ENCODE data around the gene GLB1L2.

Gene GLB1L2

DNA sequence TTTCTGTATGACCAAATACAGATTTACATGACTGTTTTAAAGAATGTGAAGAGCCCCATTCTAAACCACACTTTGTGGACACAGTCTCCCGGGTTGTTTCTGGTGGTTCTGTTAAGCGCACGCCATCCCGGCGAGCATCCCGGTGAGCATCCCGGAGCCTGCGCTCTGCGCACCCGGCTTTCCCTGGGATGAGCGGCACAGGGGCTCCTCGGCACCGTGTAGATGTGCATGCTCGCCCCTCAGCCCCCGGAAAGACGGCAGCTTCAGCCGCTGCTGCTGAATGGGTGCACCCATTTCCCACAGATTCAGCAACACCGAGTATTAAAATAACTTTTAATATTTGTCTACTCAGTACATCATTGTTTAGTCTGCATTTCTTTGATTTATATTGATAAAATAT, 36.0 kb downstream of the GLB1L2 start:
- DNase-seq (ENCODE audit: low read depth) = no peak

GRCh38 chr11:134369656-134370525, 38.1 kb downstream of the GLB1L2 start:
- no peak for DNase-seq (ENCODE audit: low read depth)

- DNase-seq (ENCODE audit: low read depth) = no peak
Measured at GRCh38 chr11:134370526-134371435, 39.0 kb downstream of the GLB1L2 start.

GRCh38 chr11:134371436-134372185, 39.8 kb downstream of the GLB1L2 start:
- no peak for DNase-seq (ENCODE audit: low read depth)

GRCh38 chr11:134372536-134372935, 40.7 kb downstream of the GLB1L2 start:
- no peak for DNase-seq (ENCODE audit: low read depth)

- DNase-seq (ENCODE audit: low read depth) = no peak
Measured at GRCh38 chr11:134372961-134373360, 41.2 kb downstream of the GLB1L2 start.

DNA sequence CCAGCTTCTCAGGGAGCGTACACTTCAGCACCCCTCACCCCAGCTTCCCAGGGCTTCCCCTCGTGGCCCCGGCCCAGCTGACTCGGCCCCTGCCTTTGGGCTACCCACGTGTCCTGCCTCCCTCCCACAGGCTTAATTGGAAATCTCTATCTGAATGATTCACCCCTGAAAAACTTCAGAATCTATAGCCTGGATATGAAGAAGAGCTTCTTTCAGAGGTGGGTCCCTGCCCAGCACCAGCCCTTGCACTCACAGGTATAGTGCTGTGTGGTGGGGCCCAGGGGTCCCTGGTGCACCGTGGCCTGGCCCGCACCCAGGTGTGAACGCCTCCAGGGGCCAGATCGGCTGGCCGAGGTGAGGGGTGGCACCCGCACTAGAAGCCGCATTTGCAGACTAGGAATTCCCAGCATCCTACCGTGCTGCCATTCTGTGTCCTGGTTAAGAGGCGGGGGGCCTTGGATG, 41.8 kb downstream of the GLB1L2 start:
- DNase-seq (ENCODE audit: low read depth) = no peak

DNA sequence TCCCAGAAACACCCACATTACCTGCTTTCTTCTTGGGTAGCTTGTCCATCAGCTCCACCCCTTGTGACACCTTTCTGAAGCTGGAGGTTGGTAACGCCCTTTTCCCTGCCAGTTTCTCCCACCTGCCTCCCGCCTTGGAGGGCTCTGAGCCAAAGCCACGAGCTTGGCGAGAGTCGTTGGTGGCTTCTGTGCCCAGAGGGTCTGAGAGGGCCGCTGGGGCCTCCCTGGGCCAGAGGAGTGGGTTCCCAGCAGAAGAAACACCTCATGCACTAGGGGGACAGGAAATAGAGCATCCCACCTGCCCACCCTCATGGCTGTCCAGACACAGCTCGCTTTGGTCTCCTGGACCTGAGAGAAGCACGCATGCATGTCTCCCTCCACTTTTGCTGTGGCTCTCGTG, 42.4 kb downstream of the GLB1L2 start:
- no peak for DNase-seq (ENCODE audit: low read depth)

- DNase-seq (ENCODE audit: low read depth) = no peak
Measured at GRCh38 chr11:134374891-134375550, 43.2 kb downstream of the GLB1L2 start.

DNA sequence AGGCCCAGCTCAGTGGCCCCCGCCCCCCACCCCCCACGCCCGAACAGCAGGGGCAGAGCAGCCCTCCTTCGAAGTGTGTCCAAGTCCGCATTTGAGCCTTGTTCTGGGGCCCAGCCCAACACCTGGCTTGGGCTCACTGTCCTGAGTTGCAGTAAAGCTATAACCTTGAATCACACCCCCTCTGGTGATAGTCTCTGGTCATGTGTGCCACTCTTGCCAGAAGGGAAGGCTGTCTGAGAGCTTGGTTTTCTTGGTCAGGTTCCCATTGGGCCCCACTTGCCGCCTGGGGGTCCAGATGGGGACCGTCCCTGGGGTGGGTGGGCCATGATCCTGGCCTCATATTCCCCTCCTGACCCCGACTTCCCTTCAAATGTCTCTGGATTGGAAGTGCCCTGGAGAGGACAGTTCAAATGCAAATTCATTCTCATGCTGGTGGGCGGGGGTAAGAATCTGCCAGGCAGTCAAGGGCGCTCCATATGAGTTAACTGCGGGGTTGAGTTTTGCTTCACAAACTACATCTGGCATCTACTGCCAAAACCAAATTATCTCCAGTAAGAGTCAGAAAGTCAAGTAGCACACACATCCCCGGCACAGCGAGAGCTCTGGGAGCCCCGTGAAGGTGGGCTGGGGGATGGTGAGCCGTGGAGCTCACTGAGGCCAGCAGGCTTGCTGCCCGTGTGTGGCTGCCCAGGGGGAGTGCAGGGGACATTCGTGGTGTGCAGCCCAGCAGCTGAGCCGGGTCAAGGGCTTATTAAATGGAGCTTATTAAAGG, 44.5 kb downstream of the GLB1L2 start:
- no peak for DNase-seq (ENCODE audit: low read depth)

GRCh38 chr11:134377876-134378275, 46.1 kb downstream of the GLB1L2 start:
- DNase-seq (ENCODE audit: low read depth) = no peak

GRCh38 chr11:134379241-134379640, 47.5 kb downstream of the GLB1L2 start:
- DNase-seq (ENCODE audit: low read depth) = no peak

DNA sequence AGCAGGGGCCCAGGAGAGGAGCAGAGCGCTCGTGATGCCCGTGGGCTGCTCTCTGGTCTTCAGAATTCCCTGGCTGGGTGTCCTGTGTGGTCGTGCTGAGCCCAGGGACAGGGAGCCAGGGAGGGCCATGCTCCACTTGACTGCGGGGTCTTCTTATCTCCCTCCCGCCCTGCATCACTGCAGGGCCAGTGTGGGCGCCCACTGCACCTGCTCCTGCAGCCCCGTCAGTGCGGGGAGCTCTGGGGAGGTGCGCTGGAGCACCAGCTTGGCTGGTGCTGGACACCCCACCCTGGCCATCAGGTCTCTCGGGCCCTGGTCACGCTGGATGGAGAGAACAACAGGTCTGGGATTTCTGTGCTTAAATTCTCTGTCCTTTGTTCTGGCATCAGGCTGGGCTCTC, 48.4 kb downstream of the GLB1L2 start:
- no peak for DNase-seq (ENCODE audit: low read depth)

DNA sequence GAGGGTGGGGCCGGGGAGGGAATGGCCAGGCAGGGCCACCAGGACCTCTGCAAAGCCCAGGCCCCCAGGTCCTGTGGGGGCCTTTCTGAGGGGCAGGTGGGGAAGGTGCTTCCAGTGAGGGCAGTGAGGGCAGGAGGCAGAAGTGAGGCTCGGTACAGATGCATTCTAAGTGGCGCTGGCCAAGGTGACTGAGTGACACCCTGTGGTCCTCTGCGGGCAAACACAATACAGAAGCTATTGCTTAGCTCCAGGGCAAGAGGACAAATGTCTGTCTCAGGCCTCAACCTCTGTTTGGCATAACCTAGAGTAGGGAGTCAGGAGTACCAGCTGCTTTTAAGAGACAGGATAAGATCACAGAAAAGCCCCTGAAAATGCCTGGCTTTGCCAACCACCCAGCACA, 49.0 kb downstream of the GLB1L2 start:
- no peak for DNase-seq (ENCODE audit: low read depth)

- DNase-seq (ENCODE audit: low read depth) = no peak
Measured at GRCh38 chr11:134382257-134382656, 50.5 kb downstream of the GLB1L2 start.

DNA sequence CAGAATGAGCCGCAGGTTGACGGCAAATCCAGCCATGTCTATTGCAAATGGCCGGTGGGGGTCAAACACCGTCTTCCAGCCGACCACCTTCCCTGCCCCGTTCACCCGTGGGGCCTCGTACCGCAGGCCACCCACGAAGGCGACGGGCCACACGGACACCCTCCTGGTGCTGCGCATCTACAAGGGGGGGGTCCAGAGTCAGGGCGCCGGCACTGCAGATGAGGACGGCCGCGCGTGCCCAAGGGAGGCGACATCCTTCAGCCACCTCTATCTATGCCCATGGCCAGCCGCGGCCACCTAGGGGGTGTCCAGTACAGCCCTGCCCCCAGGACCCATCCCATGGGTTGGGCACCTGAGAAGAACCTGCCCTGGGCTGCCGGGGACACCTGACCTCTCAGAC, 51.0 kb downstream of the GLB1L2 start:
- DNase-seq (ENCODE audit: low read depth) = no peak

GRCh38 chr11:134383576-134384221, 51.9 kb downstream of the GLB1L2 start:
- DNase-seq (ENCODE audit: low read depth) = no peak

DNA sequence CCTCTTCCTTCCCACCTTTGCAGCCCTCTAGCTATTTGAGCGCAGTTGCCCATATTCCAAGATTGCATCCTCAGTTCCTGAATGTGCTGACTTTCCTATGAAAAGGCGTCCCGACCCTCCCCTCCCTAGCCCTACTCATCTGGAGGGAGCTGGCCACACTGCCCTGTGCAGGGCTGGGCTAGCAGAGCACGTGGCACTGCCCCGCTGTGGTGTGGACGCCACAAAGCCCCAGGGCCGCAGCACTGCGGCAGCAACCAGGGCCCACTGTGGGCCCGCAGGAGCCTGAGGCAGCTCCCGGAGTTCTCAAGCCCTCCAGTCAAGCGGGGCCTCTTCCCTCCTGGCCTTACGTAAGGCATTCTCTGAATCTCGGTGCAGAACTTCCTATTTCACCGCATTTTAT, 52.6 kb downstream of the GLB1L2 start:
- DNase-seq (ENCODE audit: low read depth) = no peak

GRCh38 chr11:134385171-134385570, 53.4 kb downstream of the GLB1L2 start:
- no peak for DNase-seq (ENCODE audit: low read depth)

Data from stromal cell of bone marrow (primary cell).